ENCODE data around the gene MX2. TPM values are rescaled to one million over a fixed set of nuclear protein-coding genes. Genes with fewer than 3 reads are reported as not detected.

Gene MX2
- total RNA-seq, 2 experiments from 2014 or later: 9.2 to 10.3 TPM

DNA sequence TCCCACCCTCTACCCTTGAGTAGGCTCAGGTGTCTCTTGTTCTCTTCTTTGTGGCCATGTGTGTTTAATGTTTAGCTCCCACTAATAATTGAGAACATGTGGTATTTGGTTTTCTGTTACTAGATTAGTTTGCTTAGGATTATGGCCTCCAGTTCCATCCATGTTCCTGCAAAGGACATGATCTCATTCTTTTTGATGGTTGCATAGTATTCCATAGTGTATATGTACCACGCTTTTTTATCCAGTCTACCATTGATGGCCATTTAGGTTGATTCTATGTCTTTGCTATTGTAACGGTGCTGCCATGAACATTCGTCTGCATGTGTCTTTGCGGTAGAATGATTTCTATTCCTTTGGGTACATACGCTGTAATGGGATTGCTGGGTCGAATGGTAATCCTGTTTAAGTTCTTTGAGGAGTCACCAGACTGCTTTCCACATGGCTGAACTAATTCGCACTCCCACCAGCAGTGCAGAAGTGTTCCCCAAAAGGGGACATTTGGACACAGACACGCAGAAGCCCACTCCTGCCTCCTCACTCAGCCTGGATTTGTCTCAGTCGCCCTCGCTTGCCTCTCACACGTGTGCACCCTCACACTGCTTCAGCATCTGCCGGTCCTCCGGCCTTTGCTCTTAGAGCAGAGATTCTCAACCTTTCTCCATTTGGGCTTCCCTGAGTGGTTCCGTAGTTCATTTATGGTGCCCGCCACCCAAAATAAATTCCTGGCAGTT lies 3.7 kb downstream of the MX2 start:
- Mint-ChIP-seq H3K27me3 (no peaks in the 10 kb centered on the region), H3K4me3 (no peak overlapping the region), H3K4me1 (ENCODE audit: low read depth) (peaks cover 69% of the 10 kb centered on the region), H3K36me3 (ENCODE audit: low read depth) (peaks cover 3% of the 10 kb centered on the region), H3K27ac (no peak overlapping the region), H3K9me3 (no peaks in the 10 kb centered on the region)
- DNase-seq (no peak), ATAC-seq (no peak)
- CTCF ChIA-PET: interaction anchor here (1.1 kb wide), 1 partner anchor 82 kb away, joined by 7 read pairs; no protein-coding TSS in a partner anchor
- intact Hi-C loops (cut with micrococcal nuclease): no loop called here
- TF ChIP-seq, protein P1, sequence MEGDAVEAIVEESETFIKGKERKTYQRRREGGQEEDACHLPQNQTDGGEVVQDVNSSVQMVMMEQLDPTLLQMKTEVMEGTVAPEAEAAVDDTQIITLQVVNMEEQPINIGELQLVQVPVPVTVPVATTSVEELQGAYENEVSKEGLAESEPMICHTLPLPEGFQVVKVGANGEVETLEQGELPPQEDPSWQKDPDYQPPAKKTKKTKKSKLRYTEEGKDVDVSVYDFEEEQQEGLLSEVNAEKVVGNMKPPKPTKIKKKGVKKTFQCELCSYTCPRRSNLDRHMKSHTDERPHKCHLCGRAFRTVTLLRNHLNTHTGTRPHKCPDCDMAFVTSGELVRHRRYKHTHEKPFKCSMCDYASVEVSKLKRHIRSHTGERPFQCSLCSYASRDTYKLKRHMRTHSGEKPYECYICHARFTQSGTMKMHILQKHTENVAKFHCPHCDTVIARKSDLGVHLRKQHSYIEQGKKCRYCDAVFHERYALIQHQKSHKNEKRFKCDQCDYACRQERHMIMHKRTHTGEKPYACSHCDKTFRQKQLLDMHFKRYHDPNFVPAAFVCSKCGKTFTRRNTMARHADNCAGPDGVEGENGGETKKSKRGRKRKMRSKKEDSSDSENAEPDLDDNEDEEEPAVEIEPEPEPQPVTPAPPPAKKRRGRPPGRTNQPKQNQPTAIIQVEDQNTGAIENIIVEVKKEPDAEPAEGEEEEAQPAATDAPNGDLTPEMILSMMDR (IDR thresholded peaks at IDR 0.05): no peak
- POLR2A ChIA-PET: no interaction called here

GRCh38 chr21:41366522-41367151 lies 4.8 kb downstream of the MX2 start:
- H3K36me3 Mint-ChIP-seq (ENCODE audit: low read depth): peaks cover 3% of the 10 kb centered on the region
- H3K4me1 Mint-ChIP-seq (ENCODE audit: low read depth): peaks cover 77% of the 10 kb centered on the region
- ATAC-seq: no peak
- TF ChIP-seq, protein P1 (IDR thresholded peaks at IDR 0.05): no peak
- ChIA-PET CTCF (interaction anchor here (0.6 kb wide), 1 partner anchor 80 kb away, joined by 3 read pairs; no protein-coding TSS in a partner anchor), POLR2A (no interaction called here)
- no peak overlapping the region for H3K27ac Mint-ChIP-seq
- H3K4me3 Mint-ChIP-seq: no peak overlapping the region
- intact Hi-C loops (cut with micrococcal nuclease): no loop called here
- no peaks in the 10 kb centered on the region for H3K9me3 Mint-ChIP-seq
- H3K27me3 Mint-ChIP-seq: no peaks in the 10 kb centered on the region
- peak; percentile 29 for DNase-seq

GRCh38 chr21:41367301-41367944 lies 5.6 kb downstream of the MX2 start:
- Mint-ChIP-seq H3K36me3 (ENCODE audit: low read depth) (peaks cover 3% of the 10 kb centered on the region), H3K4me3 (no peak overlapping the region), H3K27ac (no peak overlapping the region), H3K4me1 (ENCODE audit: low read depth) (peaks cover 75% of the 10 kb centered on the region), H3K9me3 (no peaks in the 10 kb centered on the region), H3K27me3 (no peaks in the 10 kb centered on the region)
- CTCF ChIA-PET: interaction anchor here (0.6 kb wide), 1 partner anchor 79 kb away, joined by 3 read pairs; no protein-coding TSS in a partner anchor
- DNase-seq: no peak
- no peak for ATAC-seq
- intact Hi-C loops (cut with micrococcal nuclease): no loop called here
- TF ChIP-seq, protein P1 (IDR thresholded peaks at IDR 0.05): no peak
- POLR2A ChIA-PET: no interaction called here

- POLR2A ChIA-PET: interaction anchor here (0.7 to 1.8 kb wide), 3 partner anchors 9 to 58 kb away, joined by 3 to 4 read pairs (median 4); partner anchors contain the start of gene MX1
- Mint-ChIP-seq H3K9me3 (no peaks in the 10 kb centered on the region), H3K4me3 (peak overlapping the region; percentile 70), H3K27me3 (no peaks in the 10 kb centered on the region), H3K4me1 (ENCODE audit: low read depth) (peaks cover 71% of the 10 kb centered on the region), H3K27ac (peak overlapping the region; percentile 92), H3K36me3 (ENCODE audit: low read depth) (peaks cover 3% of the 10 kb centered on the region)
- intact Hi-C loops (cut with micrococcal nuclease): no loop called here
- DNase-seq (no peak), ATAC-seq (no peak)
- TF ChIP-seq, protein P1 (IDR thresholded peaks at IDR 0.05): no peak
- CTCF ChIA-PET: no interaction called here
Measured at GRCh38 chr21:41367945-41368734, 6.3 kb downstream of the MX2 start.
